Mucosa of descending colon (tissue), 3 donors: ENCODE results near the gene SLC7A8. TPM values are rescaled to one million over a fixed set of nuclear protein-coding genes. Genes with fewer than 3 reads are reported as not detected.

Experiments used
- ATAC-seq: fragments of 200-7000 bp; cut with Tn5 transposase; one replicate; pipeline ENCODE4 v1.9.1; 2020; ENCODE audit warnings: mild to moderate bottlenecking, moderate library complexity
- DNase-seq, 3 donors: peaks; one replicate each; pipeline ENCODE4 v3.0.0-alpha.2; 2020
- H3K36me3 ChIP-seq: fragments of 200-600 bp; one replicate; pipeline ENCODE4 v1.8.0; 2021; ENCODE audit warnings: low read depth, mild to moderate bottlenecking
- H3K4me1 ChIP-seq: fragments of 200-600 bp; one replicate; pipeline ENCODE4 v1.8.0; 2021; ENCODE audit warnings: low read depth, mild to moderate bottlenecking
- H3K4me3 ChIP-seq: fragments of 200-600 bp; one replicate; pipeline ENCODE4 v1.8.0; 2021; ENCODE audit warnings: mild to moderate bottlenecking
- H3K9me3 ChIP-seq: fragments of 200-600 bp; one replicate; pipeline ENCODE4 v1.8.0; 2021; ENCODE audit warnings: mild to moderate bottlenecking
- intact Hi-C, 2 donors: fragments of 100-400 bp; cut with DNase I in 1 of 2; cut with micrococcal nuclease in 1 of 2; formaldehyde crosslinking; loops; one replicate each; pipeline versions ENCODE4 v1.11.0 to v1.11.1; 2022; cut with DNase I, micrococcal nuclease
- total RNA-seq, 3 donors: library from RNA; stranded (reverse); fragmentation: NEBNext Ultra II Directional in 2 of 3; extraction: Animal tissue kit (Norgen Biotek cat#: 25700) in 2 of 3; gene quantifications; one replicate each; pipeline versions ENCODE4 v1.2.1 to v1.2.4, GENCODE V29; 2021 to 2023
- TF ChIP-seq, protein P1 (sequence below): fragments of 200-600 bp; IDR thresholded peaks from one replicate; pipeline ENCODE4 v1.8.0; 2022; ENCODE audit warnings: antibody characterized with exemption, mild to moderate bottlenecking
- donor health status: DM: no; HTN: no; CAD: no; lungs with moderate emphysema.
- donor health status: DM: no; HTN: no; CAD: no.
- donor health status: DM: no; HTN: yes; CAD: no.

The SLC7A8 gene
- total RNA-seq, 3 donors from 2014 or later, result 16.0 to 26.4 (median 22.0) TPM

DNA sequence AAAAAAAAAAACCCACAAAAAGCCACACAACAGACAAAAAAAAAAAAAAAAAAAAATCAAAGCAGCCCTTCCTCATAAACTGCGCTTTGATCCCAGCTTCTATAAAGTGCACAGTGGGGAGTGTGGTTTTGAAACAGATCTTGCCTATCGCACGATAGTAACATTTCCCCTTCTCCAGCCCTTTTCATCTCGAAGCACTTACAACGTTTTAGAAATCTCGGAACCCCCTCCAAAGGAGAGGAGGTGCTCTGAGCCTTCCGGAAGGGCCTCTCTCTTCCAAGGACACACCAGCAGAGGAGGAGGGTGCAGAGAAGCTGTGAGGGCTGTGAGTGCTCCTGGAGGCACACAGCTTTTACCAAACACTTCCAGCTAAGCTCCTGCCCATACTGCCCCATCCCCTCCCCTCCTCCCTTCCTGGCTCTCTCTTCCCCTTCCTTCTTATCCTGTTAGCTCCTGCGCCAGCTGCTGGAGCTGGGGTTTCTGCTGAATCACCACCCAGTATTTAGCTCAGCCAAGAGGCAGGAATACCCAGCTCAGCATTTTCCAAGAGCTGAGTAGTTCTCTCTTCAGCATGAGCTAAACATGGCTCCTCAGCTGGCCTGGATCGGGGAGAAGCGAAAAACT is 28.4 kb downstream of the SLC7A8 start:
- H3K4me1 ChIP-seq, result no peaks in the 10 kb centered on the region
- TF ChIP-seq, protein P1, sequence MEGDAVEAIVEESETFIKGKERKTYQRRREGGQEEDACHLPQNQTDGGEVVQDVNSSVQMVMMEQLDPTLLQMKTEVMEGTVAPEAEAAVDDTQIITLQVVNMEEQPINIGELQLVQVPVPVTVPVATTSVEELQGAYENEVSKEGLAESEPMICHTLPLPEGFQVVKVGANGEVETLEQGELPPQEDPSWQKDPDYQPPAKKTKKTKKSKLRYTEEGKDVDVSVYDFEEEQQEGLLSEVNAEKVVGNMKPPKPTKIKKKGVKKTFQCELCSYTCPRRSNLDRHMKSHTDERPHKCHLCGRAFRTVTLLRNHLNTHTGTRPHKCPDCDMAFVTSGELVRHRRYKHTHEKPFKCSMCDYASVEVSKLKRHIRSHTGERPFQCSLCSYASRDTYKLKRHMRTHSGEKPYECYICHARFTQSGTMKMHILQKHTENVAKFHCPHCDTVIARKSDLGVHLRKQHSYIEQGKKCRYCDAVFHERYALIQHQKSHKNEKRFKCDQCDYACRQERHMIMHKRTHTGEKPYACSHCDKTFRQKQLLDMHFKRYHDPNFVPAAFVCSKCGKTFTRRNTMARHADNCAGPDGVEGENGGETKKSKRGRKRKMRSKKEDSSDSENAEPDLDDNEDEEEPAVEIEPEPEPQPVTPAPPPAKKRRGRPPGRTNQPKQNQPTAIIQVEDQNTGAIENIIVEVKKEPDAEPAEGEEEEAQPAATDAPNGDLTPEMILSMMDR, result no peak
- DNase-seq (peak; percentile 51 to 76 (median 57)), ATAC-seq (peak; percentile 63)
- no peaks in the 10 kb centered on the region for H3K9me3 ChIP-seq
- no peaks in the 10 kb centered on the region for H3K36me3 ChIP-seq
- no peak overlapping the region for H3K4me3 ChIP-seq
- intact Hi-C loops, result no loop called here

DNA sequence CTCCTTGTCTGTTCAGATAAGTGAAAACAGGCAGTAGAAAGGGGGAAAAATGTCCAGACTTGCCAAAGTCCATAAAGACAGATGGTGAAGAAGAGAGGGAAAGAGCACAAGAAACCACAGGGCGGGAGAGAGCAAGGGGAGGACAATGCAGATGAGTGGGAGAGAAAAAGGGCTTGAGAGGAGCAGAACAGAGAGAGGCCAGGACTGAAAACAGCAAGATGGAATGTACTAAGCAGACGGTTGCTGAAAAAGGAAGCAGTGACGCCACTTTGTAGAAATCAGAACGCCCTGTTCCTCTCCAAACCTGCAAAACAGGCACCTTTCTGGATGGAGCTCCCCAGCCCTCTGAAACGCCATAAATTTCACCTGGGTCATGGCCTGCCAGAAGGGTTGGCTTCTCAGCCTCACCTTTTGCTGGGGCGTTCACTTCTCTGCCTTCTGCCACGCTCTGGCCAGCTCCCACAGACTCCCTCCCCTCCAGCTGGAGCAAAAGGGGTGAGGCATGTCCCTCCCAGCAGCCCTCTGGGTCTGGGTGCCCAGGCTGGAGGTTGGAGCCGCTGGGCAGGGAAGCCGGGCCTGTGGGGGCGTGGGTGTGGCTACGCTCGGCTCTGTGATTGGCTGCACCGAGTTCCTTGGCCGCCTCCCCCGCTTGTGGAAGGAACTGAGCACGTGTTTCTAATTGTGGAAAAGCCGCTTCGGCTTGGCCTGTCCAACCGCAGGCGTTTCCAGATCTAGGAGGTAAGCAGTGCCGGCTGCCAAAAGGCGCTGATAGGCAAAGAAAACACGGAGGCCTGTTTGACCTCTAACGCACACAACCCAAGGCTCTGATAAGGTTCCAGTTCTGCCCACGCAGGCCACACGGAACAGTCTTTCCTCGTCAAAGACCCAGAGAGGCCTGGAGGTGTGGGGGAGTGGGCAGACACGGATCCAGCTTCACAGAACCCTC is 29.3 kb downstream of the SLC7A8 start:
- no peaks in the 10 kb centered on the region for H3K4me1 ChIP-seq
- TF ChIP-seq, protein P1, result no peak
- peak; percentile 85 to 90 (median 86) for DNase-seq
- H3K36me3 ChIP-seq, result no peaks in the 10 kb centered on the region
- intact Hi-C loops, result no loop called here
- no peaks in the 10 kb centered on the region for H3K9me3 ChIP-seq
- H3K4me3 ChIP-seq, result no peak overlapping the region
- peak; percentile 93 for ATAC-seq

DNA sequence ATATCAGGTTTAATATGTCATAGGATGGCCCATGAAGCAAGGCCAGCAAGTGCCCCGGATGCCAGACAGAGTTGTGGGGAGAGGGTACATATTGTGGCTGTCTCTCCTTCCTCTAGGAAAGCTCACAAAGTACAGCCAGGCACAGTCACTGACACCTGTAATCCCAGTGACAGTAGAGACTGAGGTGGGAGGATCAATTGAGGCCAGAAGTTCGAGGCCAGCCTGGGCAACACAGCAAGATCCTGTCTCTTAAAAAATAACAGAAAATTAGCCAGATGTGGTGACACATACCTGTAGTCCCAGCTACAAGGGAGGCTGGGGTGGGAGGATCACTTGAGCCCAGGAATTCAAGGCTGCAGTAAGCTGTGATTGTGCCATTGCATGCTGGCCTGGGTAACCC is 32.1 kb downstream of the SLC7A8 start:
- no peaks in the 10 kb centered on the region for H3K9me3 ChIP-seq
- no peaks in the 10 kb centered on the region for H3K4me1 ChIP-seq
- DNase-seq (no peak), ATAC-seq (no peak)
- H3K36me3 ChIP-seq, result no peaks in the 10 kb centered on the region
- intact Hi-C loops, result no loop called here
- TF ChIP-seq, protein P1, result no peak
- H3K4me3 ChIP-seq, result no peak overlapping the region

DNA sequence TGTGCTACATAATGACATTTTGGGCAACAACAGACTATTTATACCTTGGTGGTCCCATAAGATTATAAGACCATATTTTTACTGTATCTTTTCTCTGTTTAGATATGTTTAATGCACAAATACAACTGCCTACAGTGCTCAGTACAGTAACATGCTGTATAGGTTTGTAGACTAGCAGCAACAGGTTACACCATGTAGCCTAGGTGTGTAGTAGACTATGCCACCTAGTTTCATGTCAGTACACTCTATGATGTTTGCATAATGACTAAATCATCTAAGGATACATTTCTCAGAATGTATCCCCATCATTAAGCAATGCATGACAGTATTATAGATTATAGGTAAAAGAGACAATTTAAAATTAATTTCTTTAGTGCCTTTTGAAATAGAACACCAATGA is 33.7 kb downstream of the SLC7A8 start:
- ATAC-seq (no peak), DNase-seq (no peak)
- Histone ChIP-seq H3K36me3 (no peaks in the 10 kb centered on the region), H3K4me3 (no peak overlapping the region), H3K9me3 (no peaks in the 10 kb centered on the region), H3K4me1 (no peaks in the 10 kb centered on the region)
- intact Hi-C loops, result no loop called here
- TF ChIP-seq, protein P1, result no peak

DNA sequence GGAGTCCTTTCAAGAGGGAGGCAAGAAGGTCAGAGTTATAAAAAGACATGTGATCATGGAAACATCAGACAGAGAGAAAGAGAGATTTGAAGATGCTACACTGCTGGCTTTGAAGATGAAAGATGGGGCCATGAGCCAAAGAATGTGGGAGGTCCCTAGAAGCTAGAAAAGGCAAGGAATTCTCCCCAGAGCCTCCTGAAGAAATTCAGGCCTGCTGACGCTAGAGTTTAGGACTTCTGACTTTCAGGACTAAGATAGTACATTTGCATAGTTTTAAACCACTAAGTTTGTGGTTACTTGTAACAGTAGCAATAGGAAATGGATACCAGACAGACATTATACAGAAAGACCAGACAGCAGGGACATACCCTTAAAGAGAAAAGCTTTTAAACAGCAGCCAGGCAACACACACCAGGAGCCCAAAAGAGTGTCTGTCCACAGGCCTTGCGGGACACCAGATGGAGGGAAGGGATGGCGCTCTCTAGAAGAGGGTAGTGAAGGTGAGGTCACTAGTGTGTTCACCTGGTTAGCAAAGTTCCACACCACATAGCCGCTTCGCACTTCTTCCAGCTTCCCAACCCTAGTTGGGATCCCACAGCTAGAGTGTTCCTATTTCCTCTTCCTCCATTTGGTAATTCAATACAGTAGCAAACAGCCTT is 34.7 kb downstream of the SLC7A8 start:
- ATAC-seq, result no peak
- TF ChIP-seq, protein P1, result no peak
- Histone ChIP-seq H3K4me1 (no peaks in the 10 kb centered on the region), H3K36me3 (no peaks in the 10 kb centered on the region), H3K9me3 (no peaks in the 10 kb centered on the region), H3K4me3 (no peak overlapping the region)
- no peak for DNase-seq
- intact Hi-C loops, result no loop called here
